PC-9 (cell line): Measurements from ENCODE around the gene ADGRL3.

Source experiments
- CTCF ChIP-seq: fragments of 200-600 bp; sonication (generic); conservative IDR thresholded peaks from 2 replicates; pipeline ENCODE4 v1.6.1; 2017; ENCODE audit warnings: mixed run types, antibody characterized with exemption, mild to moderate bottlenecking, moderate library complexity
- EZH2 ChIP-seq: fragments of 200-600 bp; sonication (generic); IDR thresholded peaks from 2 replicates; pipeline ENCODE4 v1.8.0; 2017; ENCODE audit warnings: antibody characterized with exemption, low read depth

GRCh38 chr4:61177367-61177766 is 22.8 kb upstream of the ADGRL3 start:
- TF ChIP-seq CTCF (no peak), EZH2 (no peak)
